GM12865 (cell line): ENCODE data around the gene ARF5.

Experiments
- DNase-seq: peaks from one replicate; pipeline ENCODE4 v3.0.0; 2010; ENCODE audit warnings: low read depth
- H3K4me3 ChIP-seq: 2 replicates; pipeline ENCODE4 v1.5.1; 2011; ENCODE audit warnings: mild to moderate bottlenecking, low read depth, low read length, control low read depth
- TF ChIP-seq, protein P1 (sequence below): IDR thresholded peaks from 2 replicates; pipeline ENCODE4 v1.5.1; 2011; ENCODE audit warnings: low read length, control low read depth, low read depth, inconsistent platforms; ENCODE audit not compliant: insufficient read depth; ENCODE audit errors: missing control alignments

Gene ARF5

DNA sequence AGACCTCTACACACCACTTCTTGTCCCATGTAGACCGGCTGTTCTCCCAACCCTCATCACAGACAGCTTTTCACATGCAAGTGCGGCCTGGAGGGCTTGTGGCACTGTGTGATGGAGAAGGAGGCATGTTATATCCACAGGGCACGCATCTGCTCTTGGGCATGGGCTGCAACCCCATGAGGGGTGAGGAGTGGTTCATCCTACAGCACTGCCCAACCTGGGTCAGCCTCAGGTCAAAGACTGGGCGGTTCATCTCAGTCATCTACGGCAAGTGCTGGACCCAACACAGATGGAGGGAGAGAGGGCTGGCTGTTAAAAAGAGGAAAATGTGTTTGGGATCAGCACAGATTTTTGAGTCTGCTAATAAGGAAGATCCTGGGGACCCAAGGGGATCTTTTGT, 7.5 kb downstream of the ARF5 start:
- no peak for DNase-seq
- H3K4me3 ChIP-seq = no peak overlapping the region
- TF ChIP-seq, protein P1, sequence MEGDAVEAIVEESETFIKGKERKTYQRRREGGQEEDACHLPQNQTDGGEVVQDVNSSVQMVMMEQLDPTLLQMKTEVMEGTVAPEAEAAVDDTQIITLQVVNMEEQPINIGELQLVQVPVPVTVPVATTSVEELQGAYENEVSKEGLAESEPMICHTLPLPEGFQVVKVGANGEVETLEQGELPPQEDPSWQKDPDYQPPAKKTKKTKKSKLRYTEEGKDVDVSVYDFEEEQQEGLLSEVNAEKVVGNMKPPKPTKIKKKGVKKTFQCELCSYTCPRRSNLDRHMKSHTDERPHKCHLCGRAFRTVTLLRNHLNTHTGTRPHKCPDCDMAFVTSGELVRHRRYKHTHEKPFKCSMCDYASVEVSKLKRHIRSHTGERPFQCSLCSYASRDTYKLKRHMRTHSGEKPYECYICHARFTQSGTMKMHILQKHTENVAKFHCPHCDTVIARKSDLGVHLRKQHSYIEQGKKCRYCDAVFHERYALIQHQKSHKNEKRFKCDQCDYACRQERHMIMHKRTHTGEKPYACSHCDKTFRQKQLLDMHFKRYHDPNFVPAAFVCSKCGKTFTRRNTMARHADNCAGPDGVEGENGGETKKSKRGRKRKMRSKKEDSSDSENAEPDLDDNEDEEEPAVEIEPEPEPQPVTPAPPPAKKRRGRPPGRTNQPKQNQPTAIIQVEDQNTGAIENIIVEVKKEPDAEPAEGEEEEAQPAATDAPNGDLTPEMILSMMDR = no peak

DNA sequence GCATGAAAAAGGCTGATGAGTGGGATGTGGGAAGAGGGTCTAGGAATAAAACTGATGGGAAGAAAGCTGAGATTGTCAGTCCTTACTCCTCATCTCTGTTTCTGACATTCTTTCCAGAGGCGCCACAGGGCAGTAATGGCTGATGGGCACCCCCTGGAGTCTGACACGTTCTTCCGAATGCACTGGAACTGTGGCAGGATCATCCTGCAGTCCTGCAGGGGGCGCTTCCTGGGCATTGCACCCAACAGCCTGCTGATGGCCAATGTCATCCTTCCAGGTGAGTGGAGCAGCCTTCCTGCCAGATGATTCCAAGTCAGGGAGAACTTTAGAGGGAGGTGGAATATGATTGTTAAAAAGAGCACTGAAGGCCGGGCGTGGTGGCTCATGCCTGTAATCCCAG, 10.1 kb downstream of the ARF5 start:
- TF ChIP-seq, protein P1 = peak; percentile 36
- no peak for DNase-seq
- no peak overlapping the region for H3K4me3 ChIP-seq

DNA sequence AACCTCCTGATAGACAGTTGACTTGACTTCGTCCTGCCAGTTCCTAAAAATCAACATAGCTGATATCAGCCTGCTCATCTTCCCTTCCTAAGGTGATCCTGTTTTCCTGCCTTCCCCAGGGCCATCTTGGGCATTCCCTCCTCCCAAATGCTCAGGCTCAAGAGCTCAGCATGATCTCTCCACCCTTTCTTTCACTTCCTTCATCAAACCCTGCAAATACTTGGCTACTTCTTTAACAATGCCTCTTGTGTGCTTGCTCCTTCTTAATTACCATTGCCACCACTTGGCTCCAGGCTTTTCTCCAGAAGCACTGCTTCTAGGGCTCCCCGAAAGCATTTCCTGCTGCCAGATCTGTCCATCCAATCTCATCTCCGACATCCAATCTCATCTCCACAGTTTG, 12.7 kb downstream of the ARF5 start:
- DNase-seq = no peak
- H3K4me3 ChIP-seq = no peak overlapping the region
- TF ChIP-seq, protein P1 = no peak

DNA sequence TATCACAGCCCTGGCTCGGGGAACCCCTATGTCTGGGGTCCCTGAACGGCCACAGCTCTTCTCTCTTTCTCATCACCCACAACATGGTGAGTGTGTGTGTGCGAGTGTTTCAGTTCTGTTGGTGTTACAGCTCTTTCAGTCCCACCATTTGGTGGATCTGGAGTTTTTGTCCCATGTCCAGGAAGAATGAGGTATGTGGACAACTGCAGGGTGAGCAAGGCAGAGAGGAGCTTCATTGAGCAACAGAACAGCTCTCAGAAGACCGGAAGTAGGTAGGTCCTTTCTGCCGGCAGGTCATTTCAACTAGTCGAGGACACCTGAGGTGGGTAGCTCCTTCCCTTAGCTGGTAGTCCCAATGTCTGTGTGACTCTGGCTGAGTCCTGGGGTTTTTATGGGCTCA, 20.2 kb downstream of the ARF5 start:
- no peak for DNase-seq
- TF ChIP-seq, protein P1 = no peak
- no peak overlapping the region for H3K4me3 ChIP-seq

DNA sequence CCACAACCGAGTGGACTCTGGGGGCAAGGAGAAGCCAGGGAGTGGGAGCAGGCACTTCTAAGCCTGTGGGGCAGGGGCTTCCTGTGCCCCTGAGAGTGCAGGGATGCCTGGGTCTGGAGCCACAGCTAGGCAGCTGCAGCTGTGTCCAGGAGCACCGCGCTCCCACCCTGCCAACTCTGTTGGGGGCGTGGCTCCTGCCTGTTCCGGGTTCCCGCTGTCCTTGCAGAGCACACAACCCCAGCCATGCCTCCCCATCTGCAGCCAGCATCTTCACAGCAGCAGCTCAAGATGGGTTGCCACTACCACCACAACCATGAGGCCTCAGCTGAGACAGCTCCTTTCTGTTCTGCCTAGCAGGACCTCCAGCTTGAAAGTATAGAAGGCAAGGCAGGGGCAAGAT, 21.1 kb downstream of the ARF5 start:
- no peak overlapping the region for H3K4me3 ChIP-seq
- no peak for DNase-seq
- TF ChIP-seq, protein P1 = no peak

DNA sequence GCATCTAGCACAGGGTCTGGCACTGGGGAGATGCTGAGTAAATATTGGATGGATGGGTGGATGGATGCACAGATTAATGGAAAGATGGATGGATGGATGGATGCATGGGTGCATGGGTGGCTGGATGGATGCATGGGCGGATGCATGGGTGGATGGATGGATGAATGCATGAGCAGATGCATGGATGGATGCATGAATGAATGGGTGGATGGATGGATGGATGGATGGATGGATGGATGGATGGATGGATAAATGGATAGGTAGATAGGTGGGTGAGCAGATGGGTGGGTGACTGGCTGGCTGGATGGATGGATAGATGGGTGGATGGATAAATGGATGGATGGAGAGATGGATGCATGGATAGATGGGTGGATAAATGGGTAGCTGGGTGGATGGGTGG, 24.1 kb downstream of the ARF5 start:
- no peak for DNase-seq
- TF ChIP-seq, protein P1 = no peak

DNA sequence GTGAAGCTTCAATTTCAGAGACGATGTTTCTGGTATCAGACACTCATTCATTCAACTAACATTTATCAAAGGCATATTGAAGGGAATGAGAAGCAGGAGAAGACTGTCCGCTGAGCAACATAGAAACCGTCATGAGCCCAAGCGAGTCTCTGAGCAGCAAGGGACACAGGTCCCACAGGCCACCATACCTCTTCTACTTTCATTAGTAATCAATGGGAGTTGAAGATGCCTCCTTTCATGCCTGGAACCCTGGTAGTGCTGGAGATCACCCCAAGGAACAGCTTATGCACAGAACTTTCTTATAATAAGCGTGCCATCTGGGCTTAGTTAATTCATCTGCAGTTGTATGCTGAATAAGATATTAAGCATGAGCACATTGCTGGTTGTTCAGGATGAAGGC, 28.5 kb downstream of the ARF5 start:
- DNase-seq = no peak
- H3K4me3 ChIP-seq = no peak overlapping the region
- TF ChIP-seq, protein P1 = no peak

More for the DNA sequence above, 24.1 kb downstream of the ARF5 start:
- H3K4me3 ChIP-seq = no peak overlapping the region
